SK-N-SH (cell line): ENCODE measurements around the gene EEF2K. TPM values are rescaled to one million over a fixed set of nuclear protein-coding genes. Genes with fewer than 3 reads are reported as not detected.
"Not testable (repeated sequence)": the region's sequence is repeated elsewhere in the genome, so short reads cannot be mapped to it uniquely, and the experiment has no call there.

Experiments used
- CTCF ChIA-PET: fragments of 300-600, 350-600 bp; formaldehyde crosslinking; extraction: SDS; loops from one replicate; lab custom pipeline; 2021; lab: Yijun Ruan, JAX
- POLR2A ChIA-PET: fragments of 350-600 bp; sonication (Branson Sonifier 250); formaldehyde crosslinking; extraction: SDS; loops from one replicate; lab custom pipeline; 2020; ENCODE audit warnings: antibody characterized with exemption, inconsistent platforms; lab: Yijun Ruan, JAX
- DNase-seq: peaks from one replicate; pipeline ENCODE4 v3.0.0; 2012
- H2AFZ ChIP-seq: fragments of 200-600 bp; sonication (generic); 2 replicates; pipeline ENCODE4 v1.8.1; 2016; ENCODE audit warnings: antibody characterized with exemption, mild to moderate bottlenecking, low read depth
- H3F3A ChIP-seq: fragments of 200-600 bp; sonication (generic); replicated peaks from 2 replicates; pipeline ENCODE3; 2016; ENCODE audit warnings: antibody characterized with exemption, mild to moderate bottlenecking; ENCODE audit not compliant: insufficient read depth
- H3K27ac ChIP-seq, 2 experiments: fragments of 200-500 bp in 1 of 2; fragments of 200-600 bp in 1 of 2; sonication (Bioruptor generic) in 1 of 2; sonication (generic), shearing (Covaris generic) in 1 of 2; 2 replicates each; pipeline versions ENCODE4 v1.5.1 to v1.6.1; 2014 to 2016; ENCODE audit warnings: low read depth in 2 of 2, inconsistent platforms in 1 of 2, low read length in 1 of 2, mild to moderate bottlenecking in 1 of 2, mixed read lengths in 1 of 2
- H3K27me3 ChIP-seq: fragments of 200-600 bp; sonication (generic), shearing (Covaris generic); 2 replicates; pipeline ENCODE4 v1.6.1; 2016; ENCODE audit warnings: mixed run types; ENCODE audit not compliant: insufficient read depth
- H3K36me3 ChIP-seq, 2 experiments: fragments of 200-500 bp in 1 of 2; fragments of 200-600 bp in 1 of 2; sonication (Bioruptor generic) in 1 of 2; sonication (generic) in 1 of 2; replicated peaks in 1 of 2; 2 replicates each; pipeline versions ENCODE3 to v1.5.1; 2014 to 2016; ENCODE audit warnings: low read length in 1 of 2, mild to moderate bottlenecking in 1 of 2; ENCODE audit not compliant: insufficient read depth in 2 of 2, control insufficient read depth in 1 of 2
- H3K4me1 ChIP-seq, 2 experiments: fragments of 200-500 bp in 1 of 2; fragments of 200-600 bp in 1 of 2; sonication (Bioruptor generic) in 1 of 2; sonication (generic), shearing (Covaris generic) in 1 of 2; 2 replicates each; pipeline versions ENCODE4 v1.5.1 to v1.6.1; 2014 to 2016; ENCODE audit warnings: low read depth in 1 of 2, low read length in 1 of 2, mixed run types in 1 of 2; ENCODE audit not compliant: insufficient read depth in 2 of 2, control insufficient read depth in 1 of 2
- H3K4me2 ChIP-seq: fragments of 200-600 bp; sonication (generic), shearing (Covaris generic); 2 replicates; pipeline ENCODE4 v1.6.1; 2017; ENCODE audit warnings: mixed run types
- H3K4me3 ChIP-seq, 2 experiments: fragments of 200-500 bp in 1 of 2; fragments of 200-600 bp in 1 of 2; sonication (Bioruptor generic) in 1 of 2; sonication (generic), shearing (Covaris generic) in 1 of 2; 2 replicates each; pipeline versions ENCODE4 v1.5.1 to v1.8.1; 2014 to 2016; ENCODE audit warnings: low read depth in 2 of 2, inconsistent platforms in 1 of 2, low read length in 1 of 2, mild to moderate bottlenecking in 1 of 2, mixed read lengths in 1 of 2, moderate library complexity in 1 of 2
- H3K79me2 ChIP-seq: fragments of 200-600 bp; sonication (generic); 2 replicates; pipeline ENCODE4 v1.8.1; 2017; ENCODE audit warnings: mild to moderate bottlenecking; ENCODE audit not compliant: insufficient read depth
- H3K9ac ChIP-seq: fragments of 200-600 bp; sonication (generic); 2 replicates; pipeline ENCODE4 v1.6.1; 2017; ENCODE audit warnings: mixed run types
- H3K9me2 ChIP-seq: fragments of 200-600 bp; sonication (generic); 2 replicates; pipeline ENCODE4 v1.6.1; 2017; ENCODE audit warnings: mixed run types
- H3K9me3 ChIP-seq: fragments of 200-600 bp; sonication (generic); 2 replicates; pipeline ENCODE4 v1.6.1; 2017; ENCODE audit warnings: mixed run types, mild to moderate bottlenecking, moderate library complexity
- H4K20me1 ChIP-seq: fragments of 200-600 bp; sonication (generic); 2 replicates; pipeline ENCODE4 v1.6.1; 2017; ENCODE audit warnings: mild to moderate bottlenecking, mixed run types; ENCODE audit not compliant: insufficient read depth
- CTCF ChIP-seq: fragments of 200-600 bp; sonication (generic); IDR thresholded peaks from 2 replicates; pipeline ENCODE4 v1.6.1; 2017; ENCODE audit warnings: antibody characterized with exemption, mild to moderate bottlenecking, moderate library complexity
- FOXJ3 ChIP-seq: sonication (generic); formaldehyde crosslinking; IDR thresholded peaks from 2 replicates; pipeline ENCODE4 v1.5.1; 2020; ENCODE audit warnings: mild to moderate bottlenecking, missing genetic modification reagents
- GABPA ChIP-seq: IDR thresholded peaks from 2 replicates; pipeline ENCODE4 v1.4.0; 2012; ENCODE audit warnings: low read depth, mild to moderate bottlenecking
- GATA2 ChIP-seq: sonication (generic); formaldehyde crosslinking; IDR thresholded peaks from 2 replicates; pipeline ENCODE4 v1.5.0; 2020; ENCODE audit warnings: mild to moderate bottlenecking, missing genetic modification reagents
- JUND ChIP-seq: IDR thresholded peaks from 2 replicates; pipeline ENCODE4 v1.4.0; 2012
- MAX ChIP-seq: IDR thresholded peaks from 2 replicates; pipeline ENCODE4 v1.4.0; 2012; ENCODE audit warnings: low read depth
- MXI1 ChIP-seq: IDR thresholded peaks from 2 replicates; pipeline ENCODE4 v1.6.1; 2012; ENCODE audit warnings: mild to moderate bottlenecking, low read depth, low read length, improper control_type of control experiment
- RAD21 ChIP-seq: IDR thresholded peaks from 2 replicates; pipeline ENCODE4 v1.6.1; 2012; ENCODE audit warnings: mild to moderate bottlenecking, low read length
- RXRA ChIP-seq: IDR thresholded peaks from 2 replicates; pipeline ENCODE4 v1.4.0; 2012; ENCODE audit warnings: low read depth, mild to moderate bottlenecking, borderline replicate concordance
- SIN3A ChIP-seq: IDR thresholded peaks from 2 replicates; pipeline ENCODE4 v1.6.1; 2012; ENCODE audit warnings: low read depth, mild to moderate bottlenecking, low read length, moderate library complexity, borderline replicate concordance
- SMC3 ChIP-seq: IDR thresholded peaks from 2 replicates; pipeline ENCODE4 v1.6.1; 2012; ENCODE audit warnings: low read depth, low read length, improper control_type of control experiment
- TAF1 ChIP-seq: IDR thresholded peaks from 2 replicates; pipeline ENCODE4 v1.6.1; 2012; ENCODE audit warnings: low read depth, mild to moderate bottlenecking, low read length, moderate library complexity, borderline replicate concordance
- TCF12 ChIP-seq: IDR thresholded peaks from 2 replicates; pipeline ENCODE4 v1.4.0; 2012
- WGBS: methylation state at CpG from one replicate; pipeline ENCODE4 v1.1.6; 2017; ENCODE audit warnings: low lambda C conversion rate; 5-methylcytosine and 5-hydroxymethylcytosine counted together
- polyA plus RNA-seq, 3 experiments: library from polyadenylated mRNA; depleted of rRNA; stranded (reverse); fragments of >200 nt; gene quantifications; 2 replicates each; pipeline ENCODE4 v1.2.3, GENCODE V29; 2012
- TF ChIP-seq, protein P1 (sequence below): IDR thresholded peaks from 2 replicates; pipeline ENCODE4 v1.4.0; 2012; ENCODE audit warnings: low read depth, borderline replicate concordance

Gene EEF2K
- polyA plus RNA-seq, 1 of the 3 experiments (the other 2 are of a cell fraction), result 8.0 TPM

- TF ChIP-seq TCF12, result no peak; the same call in 1 of the 2 replicates
- TF ChIP-seq, protein P1, sequence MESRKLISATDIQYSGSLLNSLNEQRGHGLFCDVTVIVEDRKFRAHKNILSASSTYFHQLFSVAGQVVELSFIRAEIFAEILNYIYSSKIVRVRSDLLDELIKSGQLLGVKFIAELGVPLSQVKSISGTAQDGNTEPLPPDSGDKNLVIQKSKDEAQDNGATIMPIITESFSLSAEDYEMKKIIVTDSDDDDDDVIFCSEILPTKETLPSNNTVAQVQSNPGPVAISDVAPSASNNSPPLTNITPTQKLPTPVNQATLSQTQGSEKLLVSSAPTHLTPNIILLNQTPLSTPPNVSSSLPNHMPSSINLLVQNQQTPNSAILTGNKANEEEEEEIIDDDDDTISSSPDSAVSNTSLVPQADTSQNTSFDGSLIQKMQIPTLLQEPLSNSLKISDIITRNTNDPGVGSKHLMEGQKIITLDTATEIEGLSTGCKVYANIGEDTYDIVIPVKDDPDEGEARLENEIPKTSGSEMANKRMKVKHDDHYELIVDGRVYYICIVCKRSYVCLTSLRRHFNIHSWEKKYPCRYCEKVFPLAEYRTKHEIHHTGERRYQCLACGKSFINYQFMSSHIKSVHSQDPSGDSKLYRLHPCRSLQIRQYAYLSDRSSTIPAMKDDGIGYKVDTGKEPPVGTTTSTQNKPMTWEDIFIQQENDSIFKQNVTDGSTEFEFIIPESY, result no peak
- TF ChIP-seq SIN3A, result no peak
- TF ChIP-seq GATA2 (CRISPR knock-in tag), result no peak
- no peak for TF ChIP-seq JUND
- TF ChIP-seq SMC3, result peak; percentile 59
- peak; percentile 65 for TF ChIP-seq CTCF
- TF ChIP-seq TAF1, result no peak
- no peak for TF ChIP-seq GABPA
- TF ChIP-seq MAX, result no peak
- no peak for TF ChIP-seq FOXJ3 (CRISPR knock-in tag)
- no peak for TF ChIP-seq RXRA
- peak; percentile 51 for TF ChIP-seq MXI1
- peak; percentile 57 for TF ChIP-seq RAD21
- TF ChIP-seq, all 33 proteins: peak for 4
- Histone ChIP-seq H3K79me2 (peaks cover 46% of the 10 kb centered on the region), H3K9me2 (no peaks in the 10 kb centered on the region), H3K36me3 (peaks cover 0 to 25% of the 10 kb centered on the region in 2 experiments), H3F3A (peaks cover 26% of the 10 kb centered on the region), H3K4me3 (peak overlapping the region in 1 of 2 experiments; percentile 11; a peak in 1 of 4 replicates), H3K27me3 (no peaks in the 10 kb centered on the region), H3K4me1 (peaks cover 0 to 9% of the 10 kb centered on the region in 2 experiments; a peak in 1 of 4 replicates), H3K9ac (no peak overlapping the region), H4K20me1 (peaks cover 38% of the 10 kb centered on the region), H3K27ac (no peak overlapping the region; a peak in 1 of 4 replicates), H2AFZ (no peak overlapping the region), H3K9me3 (no peaks in the 10 kb centered on the region), H3K4me2 (no peak overlapping the region)
- WGBS, result 42% methylated on average over 8 of the region's 8 CpGs
- ChIA-PET POLR2A (interaction anchor here (0.6 to 1.0 kb wide), 2 partner anchors 61 to 109 kb away, joined by 4 to 6 read pairs; no protein-coding TSS in a partner anchor), CTCF (interaction anchor here (0.6 to 6.4 kb wide), 23 partner anchors 10 to 1376 kb away, joined by 3 to 115 read pairs (median 5); partner anchors contain the start of gene EEF2K)
- DNase-seq, result peak; percentile 76
Observed at GRCh38 chr16:22300427-22301071, 94.5 kb downstream of the EEF2K start.

GRCh38 chr16:22301423-22301822, 95.3 kb downstream of the EEF2K start:
- not testable (repeated sequence) for H3K4me2 ChIP-seq, DNase-seq, H3K4me3 ChIP-seq, H3K9ac ChIP-seq, H3K9me3 ChIP-seq, H3K9me2 ChIP-seq, H2AFZ ChIP-seq, H3K27ac ChIP-seq, H3K27me3 ChIP-seq, H3K4me1 ChIP-seq
- peaks cover 0 to 32% of the 10 kb centered on the region in 2 experiments for H3K36me3 ChIP-seq
- H3K79me2 ChIP-seq, result peaks cover 46% of the 10 kb centered on the region
- ChIA-PET POLR2A (interaction anchor here (0.6 kb wide), 1 partner anchor 60 kb away, joined by 6 read pairs; no protein-coding TSS in a partner anchor), CTCF (interaction anchor here (0.8 to 6.4 kb wide), 7 partner anchors 9 to 342 kb away, joined by 3 to 115 read pairs (median 7); no protein-coding TSS in a partner anchor)
- WGBS, result 96% methylated on average over 7 of the region's 7 CpGs
- H4K20me1 ChIP-seq, result peaks cover 38% of the 10 kb centered on the region
- peaks cover 21% of the 10 kb centered on the region for H3F3A ChIP-seq
